ENCODE results near the gene SLC27A5.
"Not testable (repeated sequence)": the region's sequence is repeated elsewhere in the genome, so short reads cannot be mapped to it uniquely, and the experiment has no call there.

SLC27A5 gene

DNA sequence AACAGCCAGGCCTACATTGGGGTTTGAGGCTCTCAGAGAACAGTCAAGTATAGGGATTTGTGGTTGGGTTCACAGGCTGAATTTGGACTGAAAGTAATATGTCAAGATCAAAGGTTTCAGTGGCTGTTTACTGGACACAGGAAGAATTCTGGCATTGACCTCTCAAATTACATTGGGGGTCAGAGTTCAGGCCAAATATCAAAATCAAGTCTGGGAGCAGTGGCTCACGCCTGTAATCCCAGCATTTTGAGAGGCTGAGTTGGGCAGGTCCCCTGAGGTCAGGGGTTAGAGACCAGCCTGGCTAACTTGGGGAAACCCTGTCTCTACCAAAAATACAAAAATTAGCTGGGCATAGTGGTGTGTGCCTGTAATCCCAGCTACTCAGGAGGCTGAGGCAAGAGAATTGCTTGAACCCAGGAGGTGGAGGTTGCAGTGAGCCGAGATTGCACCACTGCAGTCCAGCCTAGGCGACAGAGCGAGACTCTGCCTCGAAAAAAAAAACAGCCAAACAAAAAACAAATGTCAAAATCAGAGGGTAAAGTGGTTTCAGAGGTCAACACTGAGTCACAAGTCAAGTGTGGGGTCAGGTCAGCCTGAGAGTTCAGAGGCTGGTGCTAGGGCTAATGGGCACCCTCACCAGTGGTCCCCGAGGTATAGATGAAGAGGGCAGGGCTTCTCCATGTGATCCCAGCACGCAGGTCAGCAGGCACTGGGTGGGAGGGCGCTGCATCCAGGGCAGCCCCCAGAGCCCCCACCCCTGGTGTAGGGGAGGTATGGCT is 1.5 kb downstream of the SLC27A5 start:
- no peaks in the 10 kb centered on the region for H3K36me3 ChIP-seq (ENCODE audit: control insufficient read depth, insufficient read depth, low read length)
- no peaks in the 10 kb centered on the region for H3K27me3 ChIP-seq (ENCODE audit: control insufficient read depth, insufficient read depth, low read length)
- no peak overlapping the region for H3K4me3 ChIP-seq (ENCODE audit: low read depth, low read length)
- peaks cover 5% of the 10 kb centered on the region for H3K4me1 ChIP-seq
- TF ChIP-seq, protein P1, sequence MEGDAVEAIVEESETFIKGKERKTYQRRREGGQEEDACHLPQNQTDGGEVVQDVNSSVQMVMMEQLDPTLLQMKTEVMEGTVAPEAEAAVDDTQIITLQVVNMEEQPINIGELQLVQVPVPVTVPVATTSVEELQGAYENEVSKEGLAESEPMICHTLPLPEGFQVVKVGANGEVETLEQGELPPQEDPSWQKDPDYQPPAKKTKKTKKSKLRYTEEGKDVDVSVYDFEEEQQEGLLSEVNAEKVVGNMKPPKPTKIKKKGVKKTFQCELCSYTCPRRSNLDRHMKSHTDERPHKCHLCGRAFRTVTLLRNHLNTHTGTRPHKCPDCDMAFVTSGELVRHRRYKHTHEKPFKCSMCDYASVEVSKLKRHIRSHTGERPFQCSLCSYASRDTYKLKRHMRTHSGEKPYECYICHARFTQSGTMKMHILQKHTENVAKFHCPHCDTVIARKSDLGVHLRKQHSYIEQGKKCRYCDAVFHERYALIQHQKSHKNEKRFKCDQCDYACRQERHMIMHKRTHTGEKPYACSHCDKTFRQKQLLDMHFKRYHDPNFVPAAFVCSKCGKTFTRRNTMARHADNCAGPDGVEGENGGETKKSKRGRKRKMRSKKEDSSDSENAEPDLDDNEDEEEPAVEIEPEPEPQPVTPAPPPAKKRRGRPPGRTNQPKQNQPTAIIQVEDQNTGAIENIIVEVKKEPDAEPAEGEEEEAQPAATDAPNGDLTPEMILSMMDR (IDR thresholded peaks at IDR 0.05): no peak
- H2AFZ ChIP-seq: no peak overlapping the region
- H3K4me2 ChIP-seq (ENCODE audit: low read length): no peak overlapping the region
- H3K9me3 ChIP-seq (ENCODE audit: control insufficient read depth, low read length): no peaks in the 10 kb centered on the region
- H3K9ac ChIP-seq: no peak overlapping the region
- H3K27ac ChIP-seq: no peak overlapping the region
- peaks cover 8% of the 10 kb centered on the region for H3K79me2 ChIP-seq

- Histone ChIP-seq H3K4me2 (ENCODE audit: low read length) (no peak overlapping the region), H3K4me1 (peaks cover 4% of the 10 kb centered on the region), H3K9ac (no peak overlapping the region), H3K79me2 (peaks cover 4% of the 10 kb centered on the region), H3K4me3 (ENCODE audit: low read depth, low read length) (no peak overlapping the region), H3K27ac (no peak overlapping the region), H2AFZ (no peak overlapping the region), H3K27me3 (ENCODE audit: control insufficient read depth, insufficient read depth, low read length) (no peaks in the 10 kb centered on the region), H3K36me3 (ENCODE audit: control insufficient read depth, insufficient read depth, low read length) (no peaks in the 10 kb centered on the region), H3K9me3 (ENCODE audit: control insufficient read depth, low read length) (no peaks in the 10 kb centered on the region)
- TF ChIP-seq, protein P1 (IDR thresholded peaks at IDR 0.05): no peak
These were observed 2.1 kb downstream of the SLC27A5 start for GRCh38 chr19:58509731-58510083.

- H3K27ac ChIP-seq; H3K4me3 ChIP-seq (ENCODE audit: low read depth, low read length); H3K9ac ChIP-seq; H3K79me2 ChIP-seq; H3K4me2 ChIP-seq (ENCODE audit: low read length); H3K9me3 ChIP-seq (ENCODE audit: control insufficient read depth, low read length); H2AFZ ChIP-seq; H3K4me1 ChIP-seq; H3K36me3 ChIP-seq (ENCODE audit: control insufficient read depth, insufficient read depth, low read length); H3K27me3 ChIP-seq (ENCODE audit: control insufficient read depth, insufficient read depth, low read length): not testable (repeated sequence)
These were observed 4.1 kb downstream of the SLC27A5 start for GRCh38 chr19:58507602-58508223.

GRCh38 chr19:58500242-58500641 is 11.6 kb downstream of the SLC27A5 start:
- Histone ChIP-seq H3K4me1 (peaks cover 11% of the 10 kb centered on the region), H2AFZ (peak overlapping the region; percentile 88), H3K4me2 (ENCODE audit: low read length) (peak overlapping the region; percentile 66), H3K36me3 (ENCODE audit: control insufficient read depth, insufficient read depth, low read length) (no peaks in the 10 kb centered on the region), H3K4me3 (ENCODE audit: low read depth, low read length) (peak overlapping the region; percentile 64), H3K9ac (no peak overlapping the region), H3K27ac (no peak overlapping the region), H3K79me2 (no peaks in the 10 kb centered on the region), H3K27me3 (ENCODE audit: control insufficient read depth, insufficient read depth, low read length) (no peaks in the 10 kb centered on the region), H3K9me3 (ENCODE audit: control insufficient read depth, low read length) (no peaks in the 10 kb centered on the region)
- TF ChIP-seq, protein P1 (IDR thresholded peaks at IDR 0.05): no peak

GRCh38 chr19:58499021-58499927 is 12.5 kb downstream of the SLC27A5 start:
- H3K4me2 ChIP-seq (ENCODE audit: low read length): peak overlapping the region; percentile 88
- H2AFZ ChIP-seq: peak overlapping the region; percentile 88
- peak overlapping the region; percentile 64 for H3K4me3 ChIP-seq (ENCODE audit: low read depth, low read length)
- peak overlapping the region; percentile 1 for H3K9ac ChIP-seq
- peak overlapping the region; percentile 66 for H3K27ac ChIP-seq
- H3K27me3 ChIP-seq (ENCODE audit: control insufficient read depth, insufficient read depth, low read length): no peaks in the 10 kb centered on the region
- peaks cover 11% of the 10 kb centered on the region for H3K4me1 ChIP-seq
- TF ChIP-seq, protein P1 (IDR thresholded peaks at IDR 0.05): peak; percentile 28
- no peaks in the 10 kb centered on the region for H3K36me3 ChIP-seq (ENCODE audit: control insufficient read depth, insufficient read depth, low read length)
- H3K9me3 ChIP-seq (ENCODE audit: control insufficient read depth, low read length): no peaks in the 10 kb centered on the region
- no peaks in the 10 kb centered on the region for H3K79me2 ChIP-seq
